Measurements from ENCODE around the gene WNT6.

Gene WNT6

DNA sequence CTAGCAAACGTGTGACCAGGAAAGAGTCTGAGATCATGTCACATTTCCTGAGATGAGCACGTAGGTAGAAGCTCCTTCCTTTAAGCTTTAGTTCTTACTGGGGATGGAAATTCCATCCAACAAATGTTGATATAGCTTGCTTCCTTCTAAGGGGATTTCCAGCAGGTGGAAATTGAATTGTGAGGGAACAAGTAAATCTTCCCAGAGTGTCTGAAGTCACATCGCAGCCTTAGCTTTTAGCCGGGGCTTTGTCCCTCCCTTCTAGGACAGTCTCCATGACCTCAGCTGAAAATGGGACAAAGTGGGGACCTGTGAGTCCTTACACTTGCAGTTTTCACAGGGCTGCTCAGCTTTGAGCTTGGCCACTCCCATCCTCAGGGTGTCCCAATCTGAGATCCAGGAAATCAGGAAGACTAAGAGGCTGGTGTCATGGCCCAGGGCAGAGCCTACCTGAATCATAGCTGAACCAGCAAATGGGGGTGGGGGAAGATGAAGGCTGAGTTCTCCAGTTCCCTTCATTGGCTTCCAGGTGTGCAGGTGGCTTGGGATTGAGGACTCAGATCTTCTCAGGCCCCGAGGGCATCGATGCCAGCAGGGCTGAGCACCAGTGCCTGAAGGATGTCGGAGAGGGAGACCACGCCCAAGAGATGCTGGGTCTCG lies 36.3 kb upstream of the WNT6 start:
- DNase-seq (ENCODE audit: low spot score) = no peak
- TF ChIP-seq, protein P1, sequence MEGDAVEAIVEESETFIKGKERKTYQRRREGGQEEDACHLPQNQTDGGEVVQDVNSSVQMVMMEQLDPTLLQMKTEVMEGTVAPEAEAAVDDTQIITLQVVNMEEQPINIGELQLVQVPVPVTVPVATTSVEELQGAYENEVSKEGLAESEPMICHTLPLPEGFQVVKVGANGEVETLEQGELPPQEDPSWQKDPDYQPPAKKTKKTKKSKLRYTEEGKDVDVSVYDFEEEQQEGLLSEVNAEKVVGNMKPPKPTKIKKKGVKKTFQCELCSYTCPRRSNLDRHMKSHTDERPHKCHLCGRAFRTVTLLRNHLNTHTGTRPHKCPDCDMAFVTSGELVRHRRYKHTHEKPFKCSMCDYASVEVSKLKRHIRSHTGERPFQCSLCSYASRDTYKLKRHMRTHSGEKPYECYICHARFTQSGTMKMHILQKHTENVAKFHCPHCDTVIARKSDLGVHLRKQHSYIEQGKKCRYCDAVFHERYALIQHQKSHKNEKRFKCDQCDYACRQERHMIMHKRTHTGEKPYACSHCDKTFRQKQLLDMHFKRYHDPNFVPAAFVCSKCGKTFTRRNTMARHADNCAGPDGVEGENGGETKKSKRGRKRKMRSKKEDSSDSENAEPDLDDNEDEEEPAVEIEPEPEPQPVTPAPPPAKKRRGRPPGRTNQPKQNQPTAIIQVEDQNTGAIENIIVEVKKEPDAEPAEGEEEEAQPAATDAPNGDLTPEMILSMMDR (IDR thresholded peaks at IDR 0.05; ENCODE audit: extremely low read depth, missing control alignments) = no peak

DNA sequence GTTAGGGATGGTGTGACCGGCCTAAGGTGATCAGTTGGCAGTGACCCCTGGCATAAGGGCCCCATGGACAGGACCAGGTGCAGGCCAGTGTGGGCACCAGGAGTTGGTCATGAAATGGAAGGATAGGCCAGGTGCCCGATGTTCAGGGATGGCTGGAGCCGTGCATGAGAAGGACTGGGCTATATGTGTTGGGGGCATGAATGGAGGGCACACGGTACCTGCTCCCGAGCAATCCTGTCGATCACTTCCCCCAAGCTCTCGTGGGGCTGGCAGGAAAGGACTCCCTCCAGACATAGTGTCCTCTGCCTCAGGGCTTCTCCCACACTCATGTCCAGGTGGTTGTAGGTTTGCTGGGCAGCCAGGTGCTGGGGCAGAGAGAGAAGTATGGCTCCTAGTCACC lies 35.6 kb upstream of the WNT6 start:
- TF ChIP-seq, protein P1 (IDR thresholded peaks at IDR 0.05; ENCODE audit: extremely low read depth, missing control alignments) = no peak
- DNase-seq (ENCODE audit: low spot score) = no peak

DNA sequence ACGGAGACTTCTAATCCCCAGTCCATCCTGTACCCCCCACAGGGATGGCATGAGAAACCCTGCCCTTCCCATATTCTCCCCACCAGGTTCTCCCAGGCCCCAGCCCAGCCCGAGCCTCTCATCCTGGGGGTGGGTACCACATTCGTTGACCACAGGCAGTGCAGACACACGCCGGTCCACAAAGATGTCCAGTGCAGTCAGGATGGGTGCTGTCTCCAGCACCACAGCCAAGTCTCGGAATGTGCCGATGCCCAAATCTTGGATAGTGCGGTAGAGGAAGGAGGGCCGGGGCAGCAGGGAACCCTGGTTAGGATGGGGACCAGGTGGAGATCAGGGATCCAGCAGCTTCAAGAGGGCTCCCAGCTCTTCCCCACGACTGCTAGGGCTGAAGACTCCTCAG lies 32.8 kb upstream of the WNT6 start:
- TF ChIP-seq, protein P1 (IDR thresholded peaks at IDR 0.05; ENCODE audit: extremely low read depth, missing control alignments) = no peak
- no peak for DNase-seq (ENCODE audit: low spot score)

DNA sequence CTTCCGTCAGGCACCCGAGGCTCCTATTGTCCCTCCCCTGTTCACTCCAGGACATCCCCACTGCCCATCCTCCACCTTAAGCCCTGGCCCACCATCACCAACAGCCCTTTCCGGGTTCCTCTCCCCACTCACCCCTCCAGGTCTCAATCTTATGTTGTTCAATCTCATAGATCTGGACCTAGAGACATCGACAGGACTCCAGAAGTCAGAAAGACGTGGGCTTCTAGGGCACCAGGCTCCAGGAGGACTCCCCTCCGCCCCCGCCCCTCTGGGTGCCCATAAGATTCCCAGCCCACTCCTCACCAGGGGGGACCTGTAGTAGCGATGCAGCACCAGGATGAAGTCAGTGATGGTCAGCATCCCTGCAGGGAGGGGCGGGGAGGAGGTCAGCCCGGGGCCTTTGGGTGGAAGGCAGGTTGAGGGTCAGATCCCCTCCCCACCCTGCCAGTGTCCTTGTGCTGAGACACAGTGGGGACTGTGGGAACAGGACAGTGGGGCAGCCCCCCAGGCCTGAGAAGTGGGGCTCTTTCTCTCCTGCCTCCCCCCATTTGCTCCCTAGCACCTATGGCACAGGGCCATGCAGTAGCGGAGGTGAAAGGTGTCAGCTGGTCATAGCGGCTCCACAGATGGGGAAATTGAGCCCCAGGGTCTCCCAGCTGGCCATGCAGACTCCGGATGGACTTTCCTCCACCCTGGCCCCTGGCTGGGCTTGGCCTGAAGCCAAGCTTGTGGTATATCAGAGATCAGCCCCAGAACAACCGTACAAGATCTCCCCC lies 31.7 kb upstream of the WNT6 start:
- TF ChIP-seq, protein P1 (IDR thresholded peaks at IDR 0.05; ENCODE audit: extremely low read depth, missing control alignments) = no peak
- DNase-seq (ENCODE audit: low spot score) = no peak

DNA sequence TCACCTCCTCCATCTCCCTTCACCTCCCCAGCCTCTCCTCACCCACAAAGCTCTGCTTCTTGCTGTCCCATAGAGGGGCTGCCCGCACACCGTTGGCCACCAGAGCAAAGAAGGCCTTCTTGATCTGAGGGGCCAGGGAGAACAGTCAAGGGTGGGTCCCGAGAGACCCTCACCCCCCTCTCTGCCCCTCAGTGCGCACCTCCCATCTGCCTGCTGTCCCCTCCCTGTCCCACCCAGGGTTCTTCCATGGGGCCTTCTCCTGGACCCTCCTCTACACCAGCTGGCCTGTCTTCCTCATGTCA lies 31.2 kb upstream of the WNT6 start:
- TF ChIP-seq, protein P1 (IDR thresholded peaks at IDR 0.05; ENCODE audit: extremely low read depth, missing control alignments) = no peak
- no peak for DNase-seq (ENCODE audit: low spot score)

DNA sequence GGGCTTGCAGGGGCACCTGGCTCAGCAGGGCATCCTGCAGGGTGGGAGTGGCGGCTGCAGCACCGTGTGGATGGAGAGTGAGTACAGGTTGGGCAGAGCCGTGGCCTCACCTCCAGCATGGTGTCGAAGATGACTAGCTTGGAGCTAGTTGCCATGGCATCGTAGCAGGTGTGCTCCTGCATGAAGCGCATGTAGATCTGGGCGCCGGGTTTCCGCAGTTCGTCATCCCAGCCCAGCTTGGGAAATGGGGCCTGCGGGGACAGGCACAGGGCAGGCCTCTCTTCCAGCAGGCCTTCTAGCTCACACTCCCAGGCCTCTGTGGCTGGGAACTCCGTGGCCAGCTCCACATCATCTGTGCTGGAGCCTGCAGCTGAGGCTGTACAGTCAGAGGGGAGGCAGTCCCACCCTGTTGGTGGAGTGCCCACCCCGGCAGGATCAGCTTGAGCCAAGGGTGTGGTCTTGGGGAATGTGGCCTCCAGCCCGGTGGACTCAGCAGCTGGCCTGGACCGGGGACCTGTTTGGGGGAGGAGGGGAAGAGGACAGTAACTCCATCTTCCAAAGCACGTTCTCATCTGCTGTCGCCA lies 29.6 kb upstream of the WNT6 start:
- TF ChIP-seq, protein P1 (IDR thresholded peaks at IDR 0.05; ENCODE audit: extremely low read depth, missing control alignments) = no peak
- DNase-seq (ENCODE audit: low spot score) = no peak

All from GM20000 (cell line).